Astrocyte of the cerebellum (primary cell): ENCODE data around the gene LYPD4.
A peak's percentile ranks its signal among the peaks of the same experiment; 100 is the strongest.
"Not testable (repeated sequence)": the region's sequence is repeated elsewhere in the genome, so short reads cannot be mapped to it uniquely, and the experiment has no call there.

ENCODE experiments used
- DNase-seq: peaks from one replicate; pipeline ENCODE4 v3.0.0-alpha.2; 2011; ENCODE audit warnings: low read depth
- H3K4me3 ChIP-seq: 2 replicates; pipeline ENCODE4 v1.5.1; 2011; ENCODE audit warnings: mild to moderate bottlenecking, low read depth, low read length, moderate library complexity
- CTCF ChIP-seq: IDR thresholded peaks from 2 replicates; pipeline ENCODE4 v1.5.1; 2012; ENCODE audit warnings: low read length, low read depth, moderate library complexity, mild to moderate bottlenecking; ENCODE audit errors: missing control alignments
- in situ Hi-C: cut with HindIII; loops from 2 replicates; pipeline ENCODE4 v1.10.0; 2017; ENCODE audit warnings: low sequenced_read_pairs

Gene LYPD4

DNA sequence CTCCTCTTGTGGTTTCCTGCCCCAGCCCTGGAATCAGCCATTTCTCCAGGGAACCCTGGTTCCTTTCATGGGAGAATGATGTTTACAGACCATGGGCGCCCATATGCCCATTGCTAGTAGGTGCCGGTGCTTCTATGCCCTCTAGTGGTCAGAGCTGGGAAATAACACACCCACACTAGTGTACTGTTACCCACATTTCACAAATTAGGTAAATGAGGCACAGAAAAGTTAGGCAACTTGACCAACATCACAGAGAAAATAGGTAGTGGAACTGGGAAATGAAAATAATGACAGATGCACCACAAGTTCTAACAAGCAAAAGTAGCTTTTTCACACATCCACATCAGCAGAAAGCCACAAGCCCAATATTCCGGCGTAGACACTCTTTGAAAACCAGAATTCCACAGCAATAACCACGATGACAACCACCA is 49.4 kb downstream of the LYPD4 start:
- TF ChIP-seq CTCF, result peak; percentile 80
- DNase-seq, result no peak
- in situ Hi-C loops, result no loop called here
- no peak overlapping the region for H3K4me3 ChIP-seq

DNA sequence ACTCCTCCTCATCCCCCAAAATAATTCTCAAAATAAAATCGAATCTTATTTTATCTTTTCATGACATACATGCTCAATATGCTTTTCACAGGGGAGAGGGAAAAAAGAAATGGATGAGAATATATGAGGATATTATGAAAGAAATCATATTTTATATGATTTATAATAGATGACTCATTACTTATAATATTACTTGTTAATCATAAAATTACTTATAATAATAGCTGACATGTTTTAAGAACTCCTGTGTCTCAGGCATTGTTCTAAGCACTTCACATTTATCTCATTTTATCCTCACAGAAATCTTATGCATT is 51.1 kb downstream of the LYPD4 start:
- in situ Hi-C loops, result no loop called here
- no peak for DNase-seq
- TF ChIP-seq CTCF, result no peak
- no peak overlapping the region for H3K4me3 ChIP-seq

DNA sequence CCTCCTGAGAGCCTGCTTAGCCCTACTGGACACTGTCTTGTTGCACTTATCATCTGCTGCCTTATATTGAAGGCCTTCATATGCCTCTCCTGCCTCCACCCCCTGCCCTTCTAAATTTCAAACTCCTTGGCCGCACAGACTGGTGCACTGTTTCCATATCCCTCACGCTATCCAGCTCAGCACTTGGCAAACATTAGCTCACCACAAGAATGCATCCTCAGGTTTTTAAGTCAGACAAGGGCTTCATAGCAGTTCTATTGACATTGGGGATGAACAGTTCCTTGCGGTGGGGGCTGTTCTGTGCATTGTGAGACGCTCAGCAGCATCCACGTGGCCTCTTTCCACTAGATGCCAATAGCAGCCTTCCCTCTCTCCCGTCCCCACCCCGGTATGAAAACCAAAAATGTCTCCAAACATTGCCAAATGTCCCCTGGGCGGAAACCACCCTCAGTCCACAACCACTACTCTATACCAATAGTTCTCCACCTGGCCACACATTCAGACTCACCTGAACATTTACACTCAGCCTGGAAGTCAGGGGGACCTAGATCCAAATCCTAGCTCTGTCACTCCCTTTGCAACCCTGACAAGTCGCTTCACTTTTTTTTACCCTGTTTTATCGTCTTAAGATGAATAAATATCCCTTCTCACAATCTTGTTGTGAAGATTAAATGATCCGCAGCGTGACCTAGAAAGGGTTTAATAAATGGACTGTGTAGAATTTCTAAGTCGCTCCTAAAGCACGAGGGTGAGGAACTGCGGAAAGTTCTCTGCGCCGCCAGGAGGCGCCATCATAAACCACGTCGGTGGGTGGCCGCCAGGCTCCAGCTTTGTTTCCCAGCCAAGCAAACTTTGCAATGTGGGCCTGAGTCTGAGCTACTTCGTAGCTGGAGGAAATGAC is 51.7 kb downstream of the LYPD4 start:
- H3K4me3 ChIP-seq, result no peak overlapping the region
- no peak for DNase-seq
- in situ Hi-C loops, result no loop called here
- TF ChIP-seq CTCF, result peak; percentile 55

- H3K4me3 ChIP-seq, in situ Hi-C loops, DNase-seq: not testable (repeated sequence)
Observed at GRCh38 chr19:41789053-41789452, 55.4 kb downstream of the LYPD4 start.

DNA sequence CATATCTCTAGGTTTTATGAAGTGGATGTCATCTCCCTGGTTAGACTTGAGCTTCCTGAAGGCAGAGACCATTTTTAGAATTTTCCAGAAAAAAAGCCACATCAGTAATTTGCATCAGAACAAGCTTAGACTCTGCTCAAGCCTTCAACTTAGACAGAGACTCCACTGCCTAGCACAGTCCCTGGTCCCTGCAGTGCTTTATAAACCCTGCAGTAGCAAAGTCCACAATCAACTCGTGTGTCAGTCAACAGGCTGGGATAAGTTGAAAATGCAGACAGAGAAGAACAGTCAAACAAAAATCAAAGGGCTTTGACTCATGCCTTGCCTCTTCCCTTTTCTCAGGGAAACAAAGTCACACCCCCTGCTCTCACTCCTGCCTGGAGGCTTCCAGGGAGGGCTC is 56.0 kb downstream of the LYPD4 start:
- in situ Hi-C loops, DNase-seq, H3K4me3 ChIP-seq: not testable (repeated sequence)
